ENCODE results near the gene MANSC4. TPM values are rescaled to one million over a fixed set of nuclear protein-coding genes. Genes with fewer than 3 reads are reported as not detected.

MANSC4 gene
- total RNA-seq, 1 donor from 2014 or later: not detected

GRCh38 chr12:27794818-27795584 is 15.0 kb upstream of the MANSC4 start:
- Mint-ChIP-seq H3K4me1 (ENCODE audit: low read depth) (peaks cover 3% of the 10 kb centered on the region), H3K9me3 (no peaks in the 10 kb centered on the region), H3K27me3 (ENCODE audit: low read depth) (no peaks in the 10 kb centered on the region), H3K4me3 (ENCODE audit: low read depth) (no peak overlapping the region), H3K27ac (no peak overlapping the region), H3K36me3 (ENCODE audit: low read depth) (peaks cover 60% of the 10 kb centered on the region)
- intact Hi-C loops (cut with micrococcal nuclease): no loop called here
- DNase-seq (ENCODE audit: low spot score): no peak

GRCh38 chr12:27790179-27790578 is 10.1 kb upstream of the MANSC4 start:
- intact Hi-C loops (cut with micrococcal nuclease): no loop called here
- H3K36me3 Mint-ChIP-seq (ENCODE audit: low read depth): peaks cover 49% of the 10 kb centered on the region
- peaks cover 8% of the 10 kb centered on the region for H3K4me1 Mint-ChIP-seq (ENCODE audit: low read depth)
- H3K27ac Mint-ChIP-seq: no peak overlapping the region
- no peaks in the 10 kb centered on the region for H3K27me3 Mint-ChIP-seq (ENCODE audit: low read depth)
- DNase-seq (ENCODE audit: low spot score): no peak
- no peaks in the 10 kb centered on the region for H3K9me3 Mint-ChIP-seq
- no peak overlapping the region for H3K4me3 Mint-ChIP-seq (ENCODE audit: low read depth)

GRCh38 chr12:27787559-27787958 is 7.5 kb upstream of the MANSC4 start:
- no peak overlapping the region for H3K27ac Mint-ChIP-seq
- H3K4me1 Mint-ChIP-seq (ENCODE audit: low read depth): peaks cover 9% of the 10 kb centered on the region
- H3K27me3 Mint-ChIP-seq (ENCODE audit: low read depth): no peaks in the 10 kb centered on the region
- no peak for DNase-seq (ENCODE audit: low spot score)
- intact Hi-C loops (cut with micrococcal nuclease): no loop called here
- H3K9me3 Mint-ChIP-seq: no peaks in the 10 kb centered on the region
- H3K4me3 Mint-ChIP-seq (ENCODE audit: low read depth): no peak overlapping the region
- H3K36me3 Mint-ChIP-seq (ENCODE audit: low read depth): peaks cover 46% of the 10 kb centered on the region

- peaks cover 23% of the 10 kb centered on the region for H3K4me1 Mint-ChIP-seq (ENCODE audit: low read depth)
- no peak overlapping the region for H3K4me3 Mint-ChIP-seq (ENCODE audit: low read depth)
- H3K27me3 Mint-ChIP-seq (ENCODE audit: low read depth): no peaks in the 10 kb centered on the region
- no peaks in the 10 kb centered on the region for H3K9me3 Mint-ChIP-seq
- no peak for DNase-seq (ENCODE audit: low spot score)
- H3K27ac Mint-ChIP-seq: peak overlapping the region; percentile 24
- intact Hi-C loops (cut with micrococcal nuclease): no loop called here
- H3K36me3 Mint-ChIP-seq (ENCODE audit: low read depth): peaks cover 47% of the 10 kb centered on the region
Observed at GRCh38 chr12:27785882-27786570, 6.0 kb upstream of the MANSC4 start.

GRCh38 chr12:27782481-27782880 is 2.4 kb upstream of the MANSC4 start:
- Mint-ChIP-seq H3K36me3 (ENCODE audit: low read depth) (peaks cover 33% of the 10 kb centered on the region), H3K4me3 (ENCODE audit: low read depth) (peak overlapping the region; percentile 17), H3K27ac (no peak overlapping the region), H3K4me1 (ENCODE audit: low read depth) (peaks cover 32% of the 10 kb centered on the region), H3K27me3 (ENCODE audit: low read depth) (peaks cover 12% of the 10 kb centered on the region), H3K9me3 (no peaks in the 10 kb centered on the region)
- DNase-seq (ENCODE audit: low spot score): no peak
- intact Hi-C loops (cut with micrococcal nuclease): loop anchor here (5.0 kb wide), 1 partner anchor 50 kb away; no protein-coding TSS in a partner anchor

- H3K9me3 Mint-ChIP-seq: no peaks in the 10 kb centered on the region
- H3K27ac Mint-ChIP-seq: no peak overlapping the region
- peaks cover 32% of the 10 kb centered on the region for H3K36me3 Mint-ChIP-seq (ENCODE audit: low read depth)
- DNase-seq (ENCODE audit: low spot score): no peak
- peak overlapping the region; percentile 77 for H3K4me3 Mint-ChIP-seq (ENCODE audit: low read depth)
- H3K27me3 Mint-ChIP-seq (ENCODE audit: low read depth): peaks cover 17% of the 10 kb centered on the region
- H3K4me1 Mint-ChIP-seq (ENCODE audit: low read depth): peaks cover 32% of the 10 kb centered on the region
- intact Hi-C loops (cut with micrococcal nuclease): loop anchor here (2.0 to 5.0 kb wide), 3 partner anchors 19 to 49 kb away; no protein-coding TSS in a partner anchor
Observed at GRCh38 chr12:27781680-27782079, 1.6 kb upstream of the MANSC4 start.

- peaks cover 26% of the 10 kb centered on the region for H3K36me3 Mint-ChIP-seq (ENCODE audit: low read depth)
- H3K27me3 Mint-ChIP-seq (ENCODE audit: low read depth): peaks cover 17% of the 10 kb centered on the region
- H3K9me3 Mint-ChIP-seq: no peaks in the 10 kb centered on the region
- no peak for DNase-seq (ENCODE audit: low spot score)
- peak overlapping the region; percentile 58 for H3K27ac Mint-ChIP-seq
- H3K4me1 Mint-ChIP-seq (ENCODE audit: low read depth): peaks cover 31% of the 10 kb centered on the region
- H3K4me3 Mint-ChIP-seq (ENCODE audit: low read depth): peak overlapping the region; percentile 77
- intact Hi-C loops (cut with micrococcal nuclease): loop anchor here (2.0 to 5.0 kb wide), 3 partner anchors 18 to 49 kb away; no protein-coding TSS in a partner anchor
Observed at GRCh38 chr12:27780612-27781408, 774 bp upstream of the MANSC4 start.

- intact Hi-C loops (cut with micrococcal nuclease): no loop called here
- Mint-ChIP-seq H3K36me3 (ENCODE audit: low read depth) (peaks cover 21% of the 10 kb centered on the region), H3K27ac (peak overlapping the region; percentile 81), H3K27me3 (ENCODE audit: low read depth) (peaks cover 19% of the 10 kb centered on the region), H3K4me3 (ENCODE audit: low read depth) (peak overlapping the region; percentile 80), H3K9me3 (no peaks in the 10 kb centered on the region), H3K4me1 (ENCODE audit: low read depth) (peaks cover 28% of the 10 kb centered on the region)
- DNase-seq (ENCODE audit: low spot score): no peak
Observed at GRCh38 chr12:27779416-27779919, 568 bp downstream of the MANSC4 start.

GRCh38 chr12:27778206-27778605 is 1.8 kb downstream of the MANSC4 start:
- Mint-ChIP-seq H3K27ac (no peak overlapping the region), H3K36me3 (ENCODE audit: low read depth) (peaks cover 20% of the 10 kb centered on the region), H3K27me3 (ENCODE audit: low read depth) (peaks cover 24% of the 10 kb centered on the region), H3K4me3 (ENCODE audit: low read depth) (peak overlapping the region; percentile 58), H3K9me3 (no peaks in the 10 kb centered on the region), H3K4me1 (ENCODE audit: low read depth) (peaks cover 27% of the 10 kb centered on the region)
- intact Hi-C loops (cut with micrococcal nuclease): no loop called here
- DNase-seq (ENCODE audit: low spot score): no peak

GRCh38 chr12:27777141-27777540 is 2.9 kb downstream of the MANSC4 start:
- no peak overlapping the region for H3K4me3 Mint-ChIP-seq (ENCODE audit: low read depth)
- intact Hi-C loops (cut with micrococcal nuclease): no loop called here

GRCh38 chr12:27772328-27773049 is 7.5 kb downstream of the MANSC4 start:
- Mint-ChIP-seq H3K4me1 (ENCODE audit: low read depth) (peaks cover 11% of the 10 kb centered on the region), H3K27me3 (ENCODE audit: low read depth) (peaks cover 21% of the 10 kb centered on the region), H3K9me3 (no peaks in the 10 kb centered on the region), H3K4me3 (ENCODE audit: low read depth) (no peak overlapping the region), H3K36me3 (ENCODE audit: low read depth) (no peaks in the 10 kb centered on the region), H3K27ac (no peak overlapping the region)
- DNase-seq (ENCODE audit: low spot score): no peak
- intact Hi-C loops (cut with micrococcal nuclease): no loop called here

More at GRCh38 chr12:27777141-27777540, 2.9 kb downstream of the MANSC4 start:
- H3K36me3 Mint-ChIP-seq (ENCODE audit: low read depth): peaks cover 11% of the 10 kb centered on the region
- no peaks in the 10 kb centered on the region for H3K9me3 Mint-ChIP-seq
- H3K4me1 Mint-ChIP-seq (ENCODE audit: low read depth): peaks cover 22% of the 10 kb centered on the region
- no peak for DNase-seq (ENCODE audit: low spot score)
- no peak overlapping the region for H3K27ac Mint-ChIP-seq
- H3K27me3 Mint-ChIP-seq (ENCODE audit: low read depth): peaks cover 24% of the 10 kb centered on the region

Measured in activated T-helper 2 cell treated with anti-CD3 and anti-CD28 coated beads, Interferon-gamma antibody, Interleukin-2, Interleukin-4, amounts not matched to agents 10 μg/mL and 5 μg/mL and 100 μg/mL, durations not matched to agents 14 hours and 24 hours and 36 hours (primary cell).